HG03025 (cell line): ENCODE data around the gene EIF4H.
"Not testable (repeated sequence)": the region's sequence is repeated elsewhere in the genome, so short reads cannot be mapped to it uniquely, and the experiment has no call there.

Experiments
- ATAC-seq: cut with Tn5 transposase; IDR thresholded peaks from one replicate; pipeline ENCODE4 v1.9.1; 2021; ENCODE audit warnings: mild to moderate bottlenecking, moderate library complexity; ENCODE audit not compliant: unreplicated experiment, low FRiP score

Gene EIF4H

DNA sequence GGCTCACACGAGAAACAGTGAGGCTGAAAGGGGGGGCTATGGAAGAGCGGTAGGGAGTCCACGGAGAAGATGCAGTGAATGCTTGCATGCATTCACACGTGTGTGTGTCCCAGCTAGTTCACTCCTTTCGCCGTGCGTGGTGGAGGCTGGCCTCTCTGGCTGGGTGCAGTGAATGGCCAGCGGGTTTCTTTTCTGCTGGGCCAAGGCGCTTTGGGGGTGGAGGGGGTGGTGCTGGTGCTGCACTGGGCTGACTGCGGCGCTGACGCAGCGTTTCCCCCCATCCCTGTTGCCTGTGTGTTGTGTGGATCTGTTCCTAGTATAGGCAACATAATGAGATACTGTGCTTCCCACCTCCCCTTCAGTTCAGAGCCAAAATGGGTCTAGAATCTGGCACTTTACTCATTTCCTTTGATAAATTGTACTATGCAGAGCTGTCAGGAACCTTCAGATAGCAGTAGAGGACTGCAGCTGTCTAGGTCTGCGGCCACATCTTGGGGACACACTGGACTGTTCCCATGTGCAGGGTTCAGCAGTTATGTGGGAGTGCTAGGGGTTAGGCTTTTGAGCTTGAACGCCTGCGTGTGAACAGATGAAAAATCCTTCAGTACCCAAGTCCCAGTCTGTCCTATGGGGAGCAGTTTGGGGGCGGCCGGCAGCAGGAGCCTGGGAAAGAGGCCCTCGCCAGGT, 22.0 kb downstream of the EIF4H start:
- ATAC-seq, result not testable (repeated sequence)

- no peak for ATAC-seq
These were observed 23.4 kb downstream of the EIF4H start for GRCh38 chr7:74197449-74198124.

- ATAC-seq, result no peak
These were observed 25.6 kb downstream of the EIF4H start for GRCh38 chr7:74199551-74200355.

GRCh38 chr7:74202841-74203556, 28.8 kb downstream of the EIF4H start:
- no peak for ATAC-seq

- no peak for ATAC-seq
These were observed 29.9 kb downstream of the EIF4H start for GRCh38 chr7:74203956-74204618.

- ATAC-seq, result not testable (repeated sequence)
These were observed 31.9 kb downstream of the EIF4H start for GRCh38 chr7:74206052-74206451.

DNA sequence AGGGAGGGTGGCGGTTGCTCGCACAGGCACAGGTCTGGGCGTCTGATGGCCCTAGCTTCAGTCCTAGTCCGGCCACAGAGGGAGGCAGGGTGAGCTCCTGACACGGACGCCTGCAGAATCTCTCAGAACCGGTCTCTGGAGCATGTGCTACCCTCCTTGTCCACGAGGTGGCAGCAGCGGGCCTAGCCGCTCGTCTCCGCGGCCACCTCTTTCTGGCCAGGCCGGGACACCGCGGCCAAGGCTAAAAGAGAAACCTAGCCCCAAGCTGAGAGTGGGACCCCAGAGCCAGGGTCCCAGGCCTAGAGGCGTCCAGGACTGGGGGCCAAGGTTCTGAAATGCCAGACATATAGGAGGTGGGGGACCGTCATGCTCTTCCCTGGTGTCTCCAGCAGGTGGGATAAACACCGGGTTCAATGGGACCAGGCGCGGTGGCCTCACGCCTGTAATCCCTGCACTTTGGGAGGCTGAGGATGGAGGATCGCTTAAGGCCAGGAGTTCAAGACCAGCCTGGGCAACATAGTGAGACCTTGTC, 32.5 kb downstream of the EIF4H start:
- ATAC-seq, result no peak

GRCh38 chr7:74207586-74207985, 33.4 kb downstream of the EIF4H start:
- no peak for ATAC-seq

DNA sequence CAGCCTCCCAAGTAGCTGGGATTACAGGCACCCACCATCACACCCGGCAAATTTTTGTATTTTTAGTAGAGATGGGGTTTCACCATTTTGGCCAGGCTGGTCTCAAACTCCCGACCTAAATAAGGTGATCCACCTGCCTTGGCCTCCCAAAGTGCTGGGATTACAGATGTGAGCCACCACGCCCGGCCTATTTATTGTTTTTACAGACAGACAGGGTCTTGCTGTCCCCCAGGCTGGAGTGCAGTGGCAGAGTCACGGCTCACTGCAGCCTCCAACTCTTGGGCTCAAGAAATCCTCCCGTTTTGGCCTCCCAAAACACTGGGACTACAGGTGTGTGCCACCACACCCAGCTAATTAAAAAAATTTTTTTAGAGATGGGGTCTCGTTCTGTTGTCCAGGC, 34.1 kb downstream of the EIF4H start:
- not testable (repeated sequence) for ATAC-seq

GRCh38 chr7:74212661-74213060, 38.5 kb downstream of the EIF4H start:
- no peak for ATAC-seq

GRCh38 chr7:74214816-74215630, 40.9 kb downstream of the EIF4H start:
- no peak for ATAC-seq

DNA sequence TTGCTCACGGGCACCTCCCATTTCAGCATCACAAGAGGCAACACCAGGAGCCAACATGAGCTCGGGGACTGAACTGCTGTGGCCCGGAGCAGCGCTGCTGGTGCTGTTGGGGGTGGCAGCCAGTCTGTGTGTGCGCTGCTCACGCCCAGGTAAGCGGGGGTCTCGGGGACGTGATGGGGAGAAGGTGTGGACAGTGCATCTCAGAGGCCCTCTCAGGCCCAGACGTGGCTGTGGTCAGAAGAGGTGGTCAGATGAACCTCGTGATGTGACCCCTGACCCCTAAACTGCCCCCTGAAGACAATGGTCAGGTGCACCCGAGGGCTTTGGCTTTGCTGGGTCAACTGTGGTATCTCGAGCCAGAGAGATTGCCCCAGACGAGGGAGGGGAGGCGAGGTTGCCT, 41.8 kb downstream of the EIF4H start:
- no peak for ATAC-seq

DNA sequence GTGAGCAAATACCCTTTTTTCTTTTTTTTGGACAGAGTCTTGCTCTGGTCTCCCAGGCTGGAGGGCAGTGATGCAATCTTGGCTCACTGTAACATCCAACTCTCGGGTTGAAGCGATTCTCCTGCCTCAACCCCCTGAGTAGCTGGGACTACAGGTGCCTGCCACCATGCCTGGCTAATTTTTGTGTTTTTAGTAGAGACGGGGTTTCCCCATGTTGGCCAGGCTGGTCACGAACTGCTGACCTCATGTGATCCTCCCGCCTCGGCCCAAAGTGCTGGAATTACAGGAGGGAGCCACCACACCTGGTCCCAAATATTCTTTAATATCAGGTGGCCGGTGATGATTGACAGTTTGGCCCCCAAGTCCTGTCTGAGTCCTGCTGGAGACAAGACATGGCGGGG, 42.2 kb downstream of the EIF4H start:
- ATAC-seq, result no peak

GRCh38 chr7:74217455-74218342, 43.5 kb downstream of the EIF4H start:
- no peak for ATAC-seq

GRCh38 chr7:74218343-74218698, 44.2 kb downstream of the EIF4H start:
- ATAC-seq, result no peak

DNA sequence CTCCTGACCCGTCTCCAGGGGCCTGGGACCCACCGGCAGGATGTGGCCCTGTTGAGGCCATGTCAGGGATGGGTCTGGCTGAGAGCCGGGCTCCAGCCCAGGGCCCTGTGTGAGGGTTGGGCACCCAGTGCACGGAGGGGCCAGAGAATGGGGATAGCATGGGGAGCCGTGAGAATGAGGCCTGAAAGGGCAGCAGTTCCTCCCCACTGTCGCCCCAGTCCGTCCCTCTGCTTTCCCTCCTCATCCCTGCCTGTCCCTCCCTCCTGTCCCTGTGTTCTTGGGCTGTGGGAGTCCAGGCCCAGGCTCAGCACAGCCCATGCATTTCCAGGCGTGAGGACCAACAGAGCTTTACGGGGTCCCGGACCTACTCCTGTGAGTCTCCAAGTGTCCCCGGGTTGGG, 45.3 kb downstream of the EIF4H start:
- ATAC-seq, result no peak

DNA sequence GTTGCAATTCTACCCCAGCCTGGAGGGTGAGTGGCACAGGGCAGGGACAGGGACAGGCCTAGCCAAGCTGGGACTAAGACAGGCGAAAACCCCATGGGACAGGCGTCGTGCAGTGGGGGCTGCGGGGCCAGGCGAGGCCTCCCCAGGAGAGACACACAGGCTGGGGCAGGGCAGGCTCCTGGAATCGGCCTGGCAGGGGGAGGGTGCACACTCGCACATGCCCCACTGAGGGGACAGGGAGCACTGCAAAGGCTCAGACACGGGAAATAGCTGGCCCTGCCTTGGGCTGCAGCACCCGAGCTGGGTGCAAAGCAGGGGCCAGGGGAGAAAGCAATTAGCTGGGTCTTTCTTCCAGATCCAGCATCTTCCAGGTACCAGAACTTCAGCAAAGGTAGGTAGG, 46.1 kb downstream of the EIF4H start:
- ATAC-seq, result no peak

GRCh38 chr7:74221713-74222112, 47.6 kb downstream of the EIF4H start:
- ATAC-seq, result no peak
